ENCODE results near the gene VPS37C. TPM values are rescaled to one million over a fixed set of nuclear protein-coding genes. Genes with fewer than 3 reads are reported as not detected.

Gene VPS37C
- total and polyA plus RNA-seq, 9 of the 15 experiments (the other 6 are each of a cell fraction or from before 2014, with no cell fraction given) = 0.62 to 29.8 (median 11.5) TPM

DNA sequence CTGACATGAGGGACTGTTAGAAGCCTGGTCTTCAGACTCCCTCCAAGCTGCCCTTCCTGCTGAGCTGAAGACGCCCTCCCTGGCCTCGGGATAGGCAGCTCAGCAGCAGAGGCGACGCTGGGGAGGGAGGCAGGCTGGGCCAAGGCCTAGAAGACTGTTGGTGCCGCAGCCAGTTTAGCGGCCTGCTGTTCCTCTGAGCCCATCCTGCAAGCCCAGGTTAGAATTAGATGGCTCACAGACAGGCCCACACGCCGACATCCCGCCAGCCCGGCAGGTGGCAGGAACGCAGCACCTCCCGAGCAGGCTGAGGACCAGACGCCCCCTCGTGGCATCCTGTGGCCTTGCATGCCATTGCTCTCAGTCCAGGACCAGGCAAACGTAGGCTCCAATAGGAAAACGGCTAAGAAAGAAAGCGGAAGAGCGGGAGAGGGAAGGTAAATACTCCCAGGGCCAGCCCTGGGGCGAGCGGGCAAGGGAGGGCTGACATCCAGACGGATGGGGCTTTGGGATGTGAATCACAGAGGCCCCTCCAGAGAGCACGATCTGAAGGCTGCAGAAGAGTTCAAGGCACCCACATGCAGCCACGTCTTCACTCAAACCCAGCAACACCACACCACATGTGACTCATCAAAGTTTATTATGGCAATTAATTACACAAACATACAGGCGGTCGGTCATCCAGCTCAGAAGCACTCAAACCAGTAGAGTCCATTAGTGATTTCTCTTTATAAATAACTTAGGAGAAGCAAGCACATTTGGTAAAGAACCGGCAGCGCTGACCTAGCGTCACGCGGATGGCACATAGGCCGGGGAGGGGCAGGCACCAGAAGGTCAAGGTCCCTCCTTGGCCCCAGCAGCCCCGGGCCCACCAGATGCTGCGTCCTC lies 31.3 kb downstream of the VPS37C start (continued):
- TF ChIP-seq, protein P1, sequence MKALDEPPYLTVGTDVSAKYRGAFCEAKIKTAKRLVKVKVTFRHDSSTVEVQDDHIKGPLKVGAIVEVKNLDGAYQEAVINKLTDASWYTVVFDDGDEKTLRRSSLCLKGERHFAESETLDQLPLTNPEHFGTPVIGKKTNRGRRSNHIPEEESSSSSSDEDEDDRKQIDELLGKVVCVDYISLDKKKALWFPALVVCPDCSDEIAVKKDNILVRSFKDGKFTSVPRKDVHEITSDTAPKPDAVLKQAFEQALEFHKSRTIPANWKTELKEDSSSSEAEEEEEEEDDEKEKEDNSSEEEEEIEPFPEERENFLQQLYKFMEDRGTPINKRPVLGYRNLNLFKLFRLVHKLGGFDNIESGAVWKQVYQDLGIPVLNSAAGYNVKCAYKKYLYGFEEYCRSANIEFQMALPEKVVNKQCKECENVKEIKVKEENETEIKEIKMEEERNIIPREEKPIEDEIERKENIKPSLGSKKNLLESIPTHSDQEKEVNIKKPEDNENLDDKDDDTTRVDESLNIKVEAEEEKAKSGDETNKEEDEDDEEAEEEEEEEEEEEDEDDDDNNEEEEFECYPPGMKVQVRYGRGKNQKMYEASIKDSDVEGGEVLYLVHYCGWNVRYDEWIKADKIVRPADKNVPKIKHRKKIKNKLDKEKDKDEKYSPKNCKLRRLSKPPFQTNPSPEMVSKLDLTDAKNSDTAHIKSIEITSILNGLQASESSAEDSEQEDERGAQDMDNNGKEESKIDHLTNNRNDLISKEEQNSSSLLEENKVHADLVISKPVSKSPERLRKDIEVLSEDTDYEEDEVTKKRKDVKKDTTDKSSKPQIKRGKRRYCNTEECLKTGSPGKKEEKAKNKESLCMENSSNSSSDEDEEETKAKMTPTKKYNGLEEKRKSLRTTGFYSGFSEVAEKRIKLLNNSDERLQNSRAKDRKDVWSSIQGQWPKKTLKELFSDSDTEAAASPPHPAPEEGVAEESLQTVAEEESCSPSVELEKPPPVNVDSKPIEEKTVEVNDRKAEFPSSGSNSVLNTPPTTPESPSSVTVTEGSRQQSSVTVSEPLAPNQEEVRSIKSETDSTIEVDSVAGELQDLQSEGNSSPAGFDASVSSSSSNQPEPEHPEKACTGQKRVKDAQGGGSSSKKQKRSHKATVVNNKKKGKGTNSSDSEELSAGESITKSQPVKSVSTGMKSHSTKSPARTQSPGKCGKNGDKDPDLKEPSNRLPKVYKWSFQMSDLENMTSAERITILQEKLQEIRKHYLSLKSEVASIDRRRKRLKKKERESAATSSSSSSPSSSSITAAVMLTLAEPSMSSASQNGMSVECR (CRISPR knock-in tag; IDR thresholded peaks at IDR 0.05) = 0 out of 2 replicates have a peak, but pooled peaks have one; percentile 20
- TF ChIP-seq, protein P2, sequence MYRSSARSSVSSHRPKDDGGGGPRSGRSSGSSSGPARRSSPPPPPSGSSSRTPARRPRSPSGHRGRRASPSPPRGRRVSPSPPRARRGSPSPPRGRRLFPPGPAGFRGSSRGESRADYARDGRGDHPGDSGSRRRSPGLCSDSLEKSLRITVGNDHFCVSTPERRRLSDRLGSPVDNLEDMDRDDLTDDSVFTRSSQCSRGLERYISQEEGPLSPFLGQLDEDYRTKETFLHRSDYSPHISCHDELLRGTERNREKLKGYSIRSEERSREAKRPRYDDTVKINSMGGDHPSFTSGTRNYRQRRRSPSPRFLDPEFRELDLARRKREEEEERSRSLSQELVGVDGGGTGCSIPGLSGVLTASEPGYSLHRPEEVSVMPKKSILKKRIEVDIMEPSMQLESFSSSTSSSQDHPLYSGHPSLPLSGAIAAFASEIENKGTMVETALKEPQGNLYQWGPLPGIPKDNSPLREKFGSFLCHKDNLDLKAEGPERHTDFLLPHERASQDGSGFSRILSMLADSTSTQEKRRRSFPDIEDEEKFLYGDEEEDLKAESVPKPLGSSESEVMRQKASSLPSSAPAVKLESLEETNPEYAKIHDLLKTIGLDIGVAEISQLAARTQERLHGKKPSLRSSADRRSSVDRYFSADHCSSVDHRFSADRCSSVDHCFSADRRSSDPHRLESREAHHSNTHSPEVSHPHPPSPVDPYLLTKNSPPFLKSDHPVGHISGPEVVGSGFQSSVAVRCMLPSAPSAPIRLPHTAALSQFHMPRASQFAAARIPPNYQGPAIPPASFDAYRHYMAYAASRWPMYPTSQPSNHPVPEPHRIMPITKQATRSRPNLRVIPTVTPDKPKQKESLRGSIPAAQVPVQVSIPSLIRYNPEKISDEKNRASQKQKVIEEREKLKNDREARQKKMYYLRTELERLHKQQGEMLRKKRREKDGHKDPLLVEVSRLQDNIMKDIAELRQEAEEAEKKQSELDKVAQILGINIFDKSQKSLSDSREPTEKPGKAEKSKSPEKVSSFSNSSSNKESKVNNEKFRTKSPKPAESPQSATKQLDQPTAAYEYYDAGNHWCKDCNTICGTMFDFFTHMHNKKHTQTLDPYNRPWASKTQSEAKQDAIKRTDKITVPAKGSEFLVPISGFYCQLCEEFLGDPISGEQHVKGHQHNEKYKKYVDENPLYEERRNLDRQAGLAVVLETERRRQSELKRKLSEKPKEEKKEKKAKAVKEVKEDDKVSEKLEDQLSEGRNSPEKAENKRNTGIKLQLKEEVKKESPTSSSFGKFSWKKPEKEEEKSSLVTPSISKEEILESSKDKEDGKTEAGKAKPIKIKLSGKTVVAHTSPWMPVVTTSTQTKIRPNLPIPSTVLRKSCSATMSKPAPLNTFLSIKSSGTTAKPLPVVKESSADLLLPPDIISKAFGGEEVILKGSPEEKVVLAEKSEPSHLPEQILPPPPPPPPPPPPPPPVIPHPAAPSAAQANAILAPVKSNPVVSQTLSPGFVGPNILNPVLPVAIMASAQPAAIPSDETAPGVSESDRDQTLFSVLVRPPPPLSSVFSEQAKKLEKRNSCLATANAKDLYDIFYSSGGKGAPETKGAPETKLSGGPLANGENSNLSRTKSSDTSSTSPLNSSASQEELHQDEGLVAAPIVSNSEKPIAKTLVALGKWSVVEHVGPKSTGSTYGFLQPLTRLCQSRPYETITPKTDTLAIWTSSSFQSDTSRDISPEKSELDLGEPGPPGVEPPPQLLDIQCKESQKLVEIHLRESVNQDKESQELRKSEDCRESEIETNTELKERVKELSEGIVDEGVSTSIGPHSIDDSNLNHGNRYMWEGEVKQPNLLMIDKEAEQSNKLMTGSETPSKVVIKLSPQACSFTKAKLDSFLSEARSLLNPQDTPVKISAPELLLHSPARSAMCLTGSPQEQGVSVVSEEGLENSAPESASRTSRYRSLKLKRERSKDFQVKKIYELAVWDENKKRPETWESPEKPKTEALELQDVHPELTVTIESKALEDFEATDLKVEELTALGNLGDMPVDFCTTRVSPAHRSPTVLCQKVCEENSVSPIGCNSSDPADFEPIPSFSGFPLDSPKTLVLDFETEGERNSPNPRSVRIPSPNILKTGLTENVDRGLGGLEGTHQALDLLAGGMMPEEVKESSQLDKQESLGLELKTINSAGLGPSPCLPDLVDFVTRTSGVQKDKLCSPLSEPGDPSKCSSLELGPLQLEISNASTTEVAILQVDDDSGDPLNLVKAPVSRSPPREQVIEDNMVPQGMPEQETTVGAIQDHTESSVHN (IDR thresholded peaks at IDR 0.05; ENCODE audit: borderline replicate concordance in 1 of 2, low read depth in 1 of 2) = no peak
- TF ChIP-seq ZNF384 (IDR thresholded peaks at IDR 0.05; ENCODE audit: low read depth, low read length) (peak; percentile 40; the same call in 1 of the 2 replicates), NR2C2 (CRISPR knock-in tag; IDR thresholded peaks at IDR 0.05) (no peak), NR2C2 (tag; IDR thresholded peaks at IDR 0.05) (no peak), HMGN3 (IDR thresholded peaks at IDR 0.05; ENCODE audit: borderline replicate concordance, extremely low read depth, insufficient read length, low read depth, low read length) (peak; percentile 66)
- TF ChIP-seq, protein P3, sequence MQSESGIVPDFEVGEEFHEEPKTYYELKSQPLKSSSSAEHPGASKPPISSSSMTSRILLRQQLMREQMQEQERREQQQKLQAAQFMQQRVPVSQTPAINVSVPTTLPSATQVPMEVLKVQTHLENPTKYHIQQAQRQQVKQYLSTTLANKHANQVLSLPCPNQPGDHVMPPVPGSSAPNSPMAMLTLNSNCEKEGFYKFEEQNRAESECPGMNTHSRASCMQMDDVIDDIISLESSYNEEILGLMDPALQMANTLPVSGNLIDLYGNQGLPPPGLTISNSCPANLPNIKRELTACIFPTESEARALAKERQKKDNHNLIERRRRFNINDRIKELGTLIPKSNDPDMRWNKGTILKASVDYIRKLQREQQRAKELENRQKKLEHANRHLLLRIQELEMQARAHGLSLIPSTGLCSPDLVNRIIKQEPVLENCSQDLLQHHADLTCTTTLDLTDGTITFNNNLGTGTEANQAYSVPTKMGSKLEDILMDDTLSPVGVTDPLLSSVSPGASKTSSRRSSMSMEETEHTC (IDR thresholded peaks at IDR 0.05) = no peak
